AG04450 (cell line): Measurements from ENCODE around the gene MAP7D3. TPM values are rescaled to one million over a fixed set of nuclear protein-coding genes. Genes with fewer than 3 reads are reported as not detected.

ENCODE experiments used
- CTCF ChIA-PET: fragments of 300-600, 350-600 bp; formaldehyde crosslinking; extraction: SDS; loops from one replicate; lab custom pipeline; 2022; ENCODE audit warnings: antibody characterized with exemption, inconsistent platforms; lab: Charles Lee
- POLR2A ChIA-PET: fragments of 350-600 bp; formaldehyde crosslinking; extraction: SDS; loops from one replicate; lab custom pipeline; 2021; ENCODE audit warnings: antibody characterized with exemption, inconsistent platforms; lab: Yijun Ruan, JAX
- DNase-seq: peaks from one replicate; pipeline ENCODE4 v3.0.0-alpha.2; 2011; ENCODE audit warnings: low read depth, low spot score
- H3K27ac ChIP-seq: one replicate; pipeline ENCODE4 v1.5.1; 2012; ENCODE audit warnings: low read depth, low read length, control low read depth
- H3K27me3 ChIP-seq: one replicate; pipeline ENCODE4 v1.6.0; 2012; ENCODE audit warnings: low read length; ENCODE audit not compliant: control insufficient read depth, insufficient read depth
- H3K4me3 ChIP-seq: 2 replicates; pipeline ENCODE4 v1.5.1; 2011; ENCODE audit warnings: mild to moderate bottlenecking, low read depth, low read length, control low read depth
- H3K9me3 ChIP-seq: 2 replicates; pipeline ENCODE4 v1.5.1; 2012; ENCODE audit warnings: low read length; ENCODE audit not compliant: control insufficient read depth, insufficient read depth
- CTCF ChIP-seq: IDR thresholded peaks from 2 replicates; pipeline ENCODE4 v1.5.1; 2011; ENCODE audit warnings: low read depth, low read length, control low read depth, inconsistent platforms
- polyA plus RNA-seq: library from polyadenylated mRNA; depleted of rRNA; stranded (reverse); fragments of >200 nt; gene quantifications from 2 replicates; pipeline ENCODE4 v1.2.3, GENCODE V29; 2011

MAP7D3 gene
- polyA plus RNA-seq, 1 experiment = 16.6 TPM

GRCh38 chrX:136227948-136228838 is 23.0 kb downstream of the MAP7D3 start:
- no peaks in the 10 kb centered on the region for H3K27me3 ChIP-seq
- POLR2A ChIA-PET = no interaction called here

GRCh38 chrX:136227074-136227473 is 24.1 kb downstream of the MAP7D3 start:
- ChIA-PET CTCF (interaction anchor here (3.3 kb wide), 1 partner anchor 199 kb away, joined by 7 read pairs; no protein-coding TSS in a partner anchor), POLR2A (no interaction called here)
- no peak for TF ChIP-seq CTCF
- H3K4me3 ChIP-seq = no peak overlapping the region
- no peaks in the 10 kb centered on the region for H3K9me3 ChIP-seq
- H3K27ac ChIP-seq = no peak overlapping the region
- no peak for DNase-seq
- H3K27me3 ChIP-seq = no peaks in the 10 kb centered on the region

More at GRCh38 chrX:136227948-136228838, 23.0 kb downstream of the MAP7D3 start:
- TF ChIP-seq CTCF = no peak
- Histone ChIP-seq H3K27ac (no peak overlapping the region), H3K9me3 (no peaks in the 10 kb centered on the region), H3K4me3 (no peak overlapping the region)
- CTCF ChIA-PET = no interaction called here
- DNase-seq = no peak

- no peaks in the 10 kb centered on the region for H3K27me3 ChIP-seq
- H3K9me3 ChIP-seq = no peaks in the 10 kb centered on the region
- ChIA-PET CTCF (interaction anchor here (1.9 kb wide), 1 partner anchor 194 kb away, joined by 7 read pairs; no protein-coding TSS in a partner anchor), POLR2A (no interaction called here)
- no peak overlapping the region for H3K4me3 ChIP-seq
- TF ChIP-seq CTCF = no peak
- no peak overlapping the region for H3K27ac ChIP-seq
- no peak for DNase-seq
Observed at GRCh38 chrX:136221851-136222513, 29.2 kb downstream of the MAP7D3 start.

GRCh38 chrX:136220951-136221350 is 30.2 kb downstream of the MAP7D3 start:
- no peak for DNase-seq
- Histone ChIP-seq H3K27ac (no peak overlapping the region), H3K9me3 (no peaks in the 10 kb centered on the region), H3K27me3 (no peaks in the 10 kb centered on the region), H3K4me3 (no peak overlapping the region)
- ChIA-PET CTCF (interaction anchor here (0.6 kb wide), 1 partner anchor 12 kb away, joined by 4 read pairs; no protein-coding TSS in a partner anchor), POLR2A (no interaction called here)
- no peak for TF ChIP-seq CTCF

GRCh38 chrX:136220540-136220939 is 30.7 kb downstream of the MAP7D3 start:
- no peaks in the 10 kb centered on the region for H3K9me3 ChIP-seq
- no peak overlapping the region for H3K27ac ChIP-seq
- ChIA-PET POLR2A (no interaction called here), CTCF (interaction anchor here (0.6 kb wide), 1 partner anchor 12 kb away, joined by 4 read pairs; no protein-coding TSS in a partner anchor)
- TF ChIP-seq CTCF = no peak
- no peak for DNase-seq
- no peaks in the 10 kb centered on the region for H3K27me3 ChIP-seq
- no peak overlapping the region for H3K4me3 ChIP-seq
